K562 (cell line): ENCODE results near the gene ACTL10. TPM values are rescaled to one million over a fixed set of nuclear protein-coding genes. Genes with fewer than 3 reads are reported as not detected.
A peak's percentile ranks its signal among the peaks of the same experiment; 100 is the strongest.

Source experiments
- BRD4 ChIP-seq: fragments of 200-600 bp; sonication (generic); IDR thresholded peaks from 2 replicates; pipeline ENCODE4 v1.6.1; 2017; ENCODE audit warnings: inconsistent platforms
- CREBBP ChIP-seq: IDR thresholded peaks from one replicate; pipeline ENCODE4 v1.6.1; 2012; ENCODE audit warnings: low read depth, mild to moderate bottlenecking, control low read depth, inconsistent platforms, low read length
- FOXO4 ChIP-seq: fragments of 450-650 bp; formaldehyde crosslinking; IDR thresholded peaks from 2 replicates; pipeline ENCODE4 v1.4.0; 2020; ENCODE audit warnings: mild to moderate bottlenecking, moderate library complexity
- ILF3 ChIP-seq: fragments of 450-650 bp; IDR thresholded peaks from 2 replicates; pipeline ENCODE4 v1.6.1; 2018; ENCODE audit warnings: antibody characterized with exemption, mild to moderate bottlenecking, moderate library complexity, borderline replicate concordance
- ILK ChIP-seq: fragments of 450-650 bp; IDR thresholded peaks from 2 replicates; pipeline ENCODE4 v1.6.1; 2016; ENCODE audit warnings: missing genetic modification characterization, low read depth, mild to moderate bottlenecking, missing compliant biosample characterization, moderate library complexity, borderline replicate concordance
- L3MBTL2 ChIP-seq: fragments of 450-650 bp; IDR thresholded peaks from 2 replicates; pipeline ENCODE4 v1.6.1; 2016; ENCODE audit warnings: mild to moderate bottlenecking, moderate library complexity
- MCM2 ChIP-seq: fragments of 450-650 bp; IDR thresholded peaks from 2 replicates; pipeline ENCODE4 v1.6.1; 2017; ENCODE audit warnings: low read depth, mild to moderate bottlenecking
- MCM7 ChIP-seq, 2 experiments: fragments of 450-650 bp; IDR thresholded peaks; 2 replicates each; pipeline ENCODE4 v1.6.1; 2016 to 2018
- RAD21 ChIP-seq, 2 experiments: fragments of 250-450 bp in 1 of 2; fragments of 450-650 bp in 1 of 2; sonication (Bioruptor Pico) in 1 of 2; formaldehyde crosslinking in 1 of 2; IDR thresholded peaks in 1 of 2; conservative IDR thresholded peaks in 1 of 2; 2 replicates each; pipeline versions ENCODE4 v1.4.0 to v1.8.0; 2020 to 2022; ENCODE audit warnings: mild to moderate bottlenecking in 2 of 2, moderate library complexity in 1 of 2
- RBM15 ChIP-seq: fragments of 200-400 bp; formaldehyde crosslinking; IDR thresholded peaks from 2 replicates; pipeline ENCODE4 v1.6.1; 2018; ENCODE audit warnings: mild to moderate bottlenecking, low read length, moderate library complexity; ENCODE audit not compliant: insufficient read depth
- RBM39 ChIP-seq: fragments of 200-400 bp; formaldehyde crosslinking; optimal IDR thresholded peaks from 2 replicates; pipeline ENCODE3; 2018; ENCODE audit warnings: low read depth, low read length
- RUNX1 ChIP-seq: sonication (generic); IDR thresholded peaks from 2 replicates; pipeline ENCODE4 v1.6.1; 2016; ENCODE audit warnings: antibody characterized with exemption, low read depth
- TSHZ1 ChIP-seq: fragments of 250-450 bp; sonication (Bioruptor Pico); IDR thresholded peaks from 2 replicates; pipeline ENCODE4 v1.4.0; 2020; ENCODE audit warnings: mild to moderate bottlenecking, moderate library complexity
- ZNF197 ChIP-seq: fragments of 200-800 bp; sonication (Bioruptor generic); IDR thresholded peaks from 2 replicates; pipeline ENCODE4 v1.6.1; 2016; ENCODE audit warnings: low read depth, missing genetic modification characterization, missing compliant biosample characterization
- ZNF311 ChIP-seq: fragments of 250-450 bp; sonication (Bioruptor Pico); IDR thresholded peaks from 2 replicates; pipeline ENCODE4 v1.4.0; 2020; ENCODE audit warnings: mild to moderate bottlenecking, moderate library complexity
- ZNF347 ChIP-seq: fragments of 450-650 bp; formaldehyde crosslinking; IDR thresholded peaks from 2 replicates; pipeline ENCODE4 v1.4.0; 2020; ENCODE audit warnings: low read depth, mild to moderate bottlenecking, moderate library complexity
- ZNF561 ChIP-seq: fragments of 450-650 bp; formaldehyde crosslinking; conservative IDR thresholded peaks from 2 replicates; pipeline ENCODE4 v1.4.0; 2020; ENCODE audit warnings: mild to moderate bottlenecking, moderate library complexity
- ZNF584 ChIP-seq: fragments of 200-800 bp; sonication (Bioruptor generic); IDR thresholded peaks from 2 replicates; pipeline ENCODE4 v1.6.1; 2016; ENCODE audit warnings: low read depth, mild to moderate bottlenecking, missing genetic modification characterization, missing compliant biosample characterization
- polyA plus RNA-seq, 8 experiments: library from polyadenylated mRNA; depleted of rRNA in 4 of 8; stranded (reverse) in 5 of 8; unstranded in 3 of 8; fragments of >200 nt; fragmentation: Nextera tagmentation in 2 of 8; fragmentation: Illumina TruSeq in 1 of 8; extraction: Ambion mirVana in 2 of 8; extraction: Trizol in 1 of 8; gene quantifications; 2 replicates each; pipeline versions ENCODE4 v1.2.1 to v1.2.3, GENCODE V29; 2011 to 2014; ENCODE audit warnings: inconsistent platforms in 1 of 8, missing spikeins in 1 of 8
- total RNA-seq, 7 experiments: library from RNA; depleted of rRNA in 6 of 7; stranded (reverse); fragments of >200 nt in 6 of 7; fragmentation: Illumina TruSeq in 2 of 7; extraction: Trizol in 2 of 7; gene quantifications; 2 replicates each; pipeline versions ENCODE4 v1.2.1 to v1.2.3, GENCODE V29; 2011 to 2021; ENCODE audit warnings: low replicate concordance in 1 of 7
- TF ChIP-seq, protein P1 (sequence below): sonication (generic); formaldehyde crosslinking; IDR thresholded peaks from 2 replicates; pipeline ENCODE4 v1.8.0; 2023; ENCODE audit warnings: mild to moderate bottlenecking, missing genetic modification reagents
- TF ChIP-seq, protein P2 (sequence below): fragments of 450-650 bp; formaldehyde crosslinking; IDR thresholded peaks from 2 replicates; pipeline ENCODE4 v1.4.0; 2020; ENCODE audit warnings: mild to moderate bottlenecking, moderate library complexity
- TF ChIP-seq, protein P3 (sequence below): sonication (generic); formaldehyde crosslinking; IDR thresholded peaks from 2 replicates; pipeline ENCODE4 v1.8.1; 2022; ENCODE audit warnings: missing genetic modification reagents

Gene ACTL10
- total and polyA plus RNA-seq, 9 of the 15 experiments (the other 6 are each of a cell fraction or from before 2014, with no cell fraction given): 0.07 to 0.14 TPM; not detected in 7

DNA sequence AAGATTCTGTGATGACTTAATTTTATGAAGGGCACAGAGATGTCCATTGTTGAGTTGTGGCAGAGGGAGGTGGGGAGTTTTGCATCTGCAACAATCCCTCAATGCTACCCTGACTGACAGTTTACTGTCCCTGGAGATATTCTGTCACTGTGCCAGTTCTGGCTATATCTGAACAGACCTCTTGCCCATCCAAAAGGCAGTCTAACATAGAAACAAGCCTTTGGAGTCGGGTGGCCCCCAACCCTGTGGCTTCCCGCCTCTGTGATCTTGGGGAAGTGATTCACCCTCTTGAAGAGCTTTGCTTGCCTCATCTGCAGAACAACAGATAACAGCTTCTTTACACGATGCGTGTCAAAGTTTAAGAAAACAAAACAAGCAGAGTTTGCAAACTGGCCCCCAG, 23.2 kb downstream of the ACTL10 start (continued):
- TF ChIP-seq, protein P1, sequence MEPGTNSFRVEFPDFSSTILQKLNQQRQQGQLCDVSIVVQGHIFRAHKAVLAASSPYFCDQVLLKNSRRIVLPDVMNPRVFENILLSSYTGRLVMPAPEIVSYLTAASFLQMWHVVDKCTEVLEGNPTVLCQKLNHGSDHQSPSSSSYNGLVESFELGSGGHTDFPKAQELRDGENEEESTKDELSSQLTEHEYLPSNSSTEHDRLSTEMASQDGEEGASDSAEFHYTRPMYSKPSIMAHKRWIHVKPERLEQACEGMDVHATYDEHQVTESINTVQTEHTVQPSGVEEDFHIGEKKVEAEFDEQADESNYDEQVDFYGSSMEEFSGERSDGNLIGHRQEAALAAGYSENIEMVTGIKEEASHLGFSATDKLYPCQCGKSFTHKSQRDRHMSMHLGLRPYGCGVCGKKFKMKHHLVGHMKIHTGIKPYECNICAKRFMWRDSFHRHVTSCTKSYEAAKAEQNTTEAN: no peak
- TF ChIP-seq, protein P2, sequence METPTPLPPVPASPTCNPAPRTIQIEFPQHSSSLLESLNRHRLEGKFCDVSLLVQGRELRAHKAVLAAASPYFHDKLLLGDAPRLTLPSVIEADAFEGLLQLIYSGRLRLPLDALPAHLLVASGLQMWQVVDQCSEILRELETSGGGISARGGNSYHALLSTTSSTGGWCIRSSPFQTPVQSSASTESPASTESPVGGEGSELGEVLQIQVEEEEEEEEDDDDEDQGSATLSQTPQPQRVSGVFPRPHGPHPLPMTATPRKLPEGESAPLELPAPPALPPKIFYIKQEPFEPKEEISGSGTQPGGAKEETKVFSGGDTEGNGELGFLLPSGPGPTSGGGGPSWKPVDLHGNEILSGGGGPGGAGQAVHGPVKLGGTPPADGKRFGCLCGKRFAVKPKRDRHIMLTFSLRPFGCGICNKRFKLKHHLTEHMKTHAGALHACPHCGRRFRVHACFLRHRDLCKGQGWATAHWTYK: no peak
- no peak for TF ChIP-seq TSHZ1 (CRISPR knock-in tag)
- no peak for TF ChIP-seq RBM15
- TF ChIP-seq ILK (tag): no peak
- TF ChIP-seq RAD21 (CRISPR knock-in tag; conservative IDR thresholded peaks at IDR 0.05 in 1 of 2, IDR thresholded peaks at IDR 0.05 in 1 of 2): peak in 1 of 2 experiments; percentile 20; a peak in 1 of 4 replicates
- TF ChIP-seq FOXO4 (CRISPR knock-in tag): no peak
- no peak for TF ChIP-seq ZNF311 (CRISPR knock-in tag)
- no peak for TF ChIP-seq ZNF347 (CRISPR knock-in tag)
- no peak for TF ChIP-seq RUNX1
- no peak for TF ChIP-seq ILF3
- TF ChIP-seq, protein P3, sequence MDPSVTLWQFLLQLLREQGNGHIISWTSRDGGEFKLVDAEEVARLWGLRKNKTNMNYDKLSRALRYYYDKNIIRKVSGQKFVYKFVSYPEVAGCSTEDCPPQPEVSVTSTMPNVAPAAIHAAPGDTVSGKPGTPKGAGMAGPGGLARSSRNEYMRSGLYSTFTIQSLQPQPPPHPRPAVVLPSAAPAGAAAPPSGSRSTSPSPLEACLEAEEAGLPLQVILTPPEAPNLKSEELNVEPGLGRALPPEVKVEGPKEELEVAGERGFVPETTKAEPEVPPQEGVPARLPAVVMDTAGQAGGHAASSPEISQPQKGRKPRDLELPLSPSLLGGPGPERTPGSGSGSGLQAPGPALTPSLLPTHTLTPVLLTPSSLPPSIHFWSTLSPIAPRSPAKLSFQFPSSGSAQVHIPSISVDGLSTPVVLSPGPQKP: no peak
- peak; percentile 49; the same call in 1 of the 2 replicates for TF ChIP-seq L3MBTL2
- TF ChIP-seq BRD4: no peak
- TF ChIP-seq RBM39: no peak
- TF ChIP-seq MCM7 (IDR thresholded peaks at IDR 0.05): no peak
- TF ChIP-seq MCM2: no peak
- no peak for TF ChIP-seq ZNF561 (CRISPR knock-in tag)
- TF ChIP-seq ZNF197: peak; percentile 20; the same call in 1 of the 2 replicates
- no peak for TF ChIP-seq CREBBP
- TF ChIP-seq ZNF584 (CRISPR knock-in tag): no peak
